NCI-H1105 (cell line): ENCODE measurements around the gene CYB5D1.

Experiments
- DNase-seq: peaks from one replicate; lab custom pipeline; 2025; lab: John Stamatoyannopoulos, UW

CYB5D1 gene

GRCh38 chr17:7885367-7886226, 27.8 kb downstream of the CYB5D1 start:
- DNase-seq = peak; percentile 49

DNA sequence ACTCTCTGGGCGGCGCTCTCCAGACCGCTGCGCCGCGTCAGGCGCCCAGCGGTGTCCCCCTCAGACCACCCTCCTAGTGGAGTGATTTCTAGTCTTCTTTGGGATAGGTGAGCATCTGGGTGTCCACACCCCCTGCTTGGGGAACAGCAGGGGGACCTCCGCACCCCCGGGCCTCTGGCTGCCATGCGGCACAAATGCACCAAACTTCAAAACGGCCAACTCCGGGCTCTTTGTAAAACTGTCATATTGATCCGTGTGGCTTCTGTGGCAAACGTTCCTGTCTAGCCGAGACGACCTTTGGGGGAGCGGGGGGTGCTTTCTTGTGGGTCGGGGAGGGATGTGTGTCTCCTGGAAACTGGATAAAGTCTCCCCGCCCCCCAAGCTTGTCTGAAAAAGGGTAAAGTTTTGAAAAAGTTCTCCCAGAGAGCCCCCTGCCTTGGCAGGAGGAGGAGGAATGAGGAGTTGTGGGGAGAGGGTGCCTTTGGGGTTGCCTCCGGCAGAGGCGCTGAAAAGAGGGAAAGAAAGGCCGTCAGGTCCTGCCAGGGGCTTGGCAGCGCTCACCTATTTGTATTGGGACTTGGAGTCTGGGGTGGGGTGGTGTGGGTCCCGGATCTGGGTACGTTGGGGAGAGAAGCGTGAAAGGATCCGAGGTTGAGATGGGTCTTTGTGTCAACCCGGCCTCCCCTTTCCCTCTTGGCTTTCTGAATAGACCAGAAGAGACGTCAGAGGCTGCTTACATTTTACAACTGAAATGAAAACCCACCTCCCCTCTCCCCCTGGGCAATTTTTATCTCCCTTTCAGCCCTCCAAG, 28.6 kb downstream of the CYB5D1 start:
- peak; percentile 48 for DNase-seq

GRCh38 chr17:7887038-7887481, 29.3 kb downstream of the CYB5D1 start:
- no peak for DNase-seq

DNA sequence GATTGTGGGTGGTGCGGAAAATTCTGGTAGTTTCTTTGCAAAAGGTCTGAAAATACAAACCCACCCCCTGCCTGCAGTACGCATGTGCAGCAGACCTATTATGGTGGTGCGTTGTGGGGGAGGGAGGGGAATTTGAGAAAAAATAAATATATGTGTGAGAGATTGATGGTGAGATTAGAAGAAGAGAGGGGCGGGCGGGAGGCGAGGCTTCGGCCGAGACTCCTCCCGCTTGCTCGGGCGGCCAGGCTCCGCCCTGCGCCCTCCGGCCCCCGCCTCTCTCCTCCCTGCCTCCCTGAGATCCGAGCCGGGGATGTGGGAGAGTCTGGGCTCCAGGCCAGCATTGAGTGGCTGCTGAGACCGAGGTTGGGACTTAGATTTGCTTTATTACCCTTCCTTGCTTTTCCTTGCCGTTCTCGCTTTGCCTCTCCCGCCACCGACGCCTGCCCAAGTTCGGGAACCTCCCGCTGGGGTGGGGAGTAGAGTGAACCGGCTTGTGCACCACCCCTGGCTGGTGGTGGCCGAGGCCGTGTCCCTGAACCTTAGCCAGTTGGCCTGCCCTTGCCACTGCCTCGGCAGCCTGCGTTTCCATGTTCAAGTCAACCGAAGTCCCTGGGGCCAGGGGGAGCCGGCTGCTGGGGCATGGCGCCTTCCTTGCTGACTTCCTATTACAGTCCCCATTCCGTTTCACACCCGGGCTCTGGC, 29.8 kb downstream of the CYB5D1 start:
- peak; percentile 98 for DNase-seq

DNA sequence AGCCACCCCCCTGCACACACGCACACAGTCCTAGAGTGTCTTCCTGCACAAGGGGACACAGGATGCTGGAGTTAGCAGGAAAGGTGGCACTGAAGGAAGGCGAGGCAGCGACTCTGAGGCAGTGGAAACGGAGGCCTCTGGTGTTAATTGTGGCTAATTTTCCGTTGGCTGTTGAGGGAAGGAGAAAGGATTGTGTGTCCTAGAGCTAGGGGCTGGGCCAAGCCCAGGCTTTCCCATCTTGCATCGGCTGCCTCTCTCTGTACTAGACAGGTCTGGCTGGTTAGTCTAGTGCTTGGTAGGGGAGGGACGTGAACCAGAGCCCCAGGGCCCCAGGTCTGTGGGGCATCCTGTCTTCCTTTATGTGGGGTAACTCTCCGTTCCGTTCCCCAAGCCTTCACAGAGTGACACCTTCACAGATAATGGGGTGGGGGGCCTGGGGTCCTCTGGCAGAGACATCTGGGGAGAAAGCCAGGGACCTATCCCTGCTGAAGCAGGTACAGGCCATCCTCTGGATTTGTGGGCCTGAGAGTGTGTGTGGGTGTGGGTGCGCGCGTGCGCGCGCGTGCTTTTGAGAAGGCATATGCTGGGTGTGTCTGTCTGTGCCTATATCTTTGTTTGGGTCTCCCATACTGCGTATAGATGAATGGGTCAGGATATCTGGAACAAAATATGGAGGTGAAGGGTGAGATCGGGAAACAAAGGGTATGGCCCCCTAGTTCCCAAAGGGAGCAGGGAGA, 30.5 kb downstream of the CYB5D1 start, which contains the start of gene CHD3:
Gene CHD3, plus strand, starts transcription at position 606 of the 737 bp plus-strand sequence. CDS start 212 bp downstream, outside the sequence.
- peak; percentile 49 for DNase-seq

GRCh38 chr17:7889166-7889955, 31.6 kb downstream of the CYB5D1 start:
- DNase-seq = peak; percentile 99

DNA sequence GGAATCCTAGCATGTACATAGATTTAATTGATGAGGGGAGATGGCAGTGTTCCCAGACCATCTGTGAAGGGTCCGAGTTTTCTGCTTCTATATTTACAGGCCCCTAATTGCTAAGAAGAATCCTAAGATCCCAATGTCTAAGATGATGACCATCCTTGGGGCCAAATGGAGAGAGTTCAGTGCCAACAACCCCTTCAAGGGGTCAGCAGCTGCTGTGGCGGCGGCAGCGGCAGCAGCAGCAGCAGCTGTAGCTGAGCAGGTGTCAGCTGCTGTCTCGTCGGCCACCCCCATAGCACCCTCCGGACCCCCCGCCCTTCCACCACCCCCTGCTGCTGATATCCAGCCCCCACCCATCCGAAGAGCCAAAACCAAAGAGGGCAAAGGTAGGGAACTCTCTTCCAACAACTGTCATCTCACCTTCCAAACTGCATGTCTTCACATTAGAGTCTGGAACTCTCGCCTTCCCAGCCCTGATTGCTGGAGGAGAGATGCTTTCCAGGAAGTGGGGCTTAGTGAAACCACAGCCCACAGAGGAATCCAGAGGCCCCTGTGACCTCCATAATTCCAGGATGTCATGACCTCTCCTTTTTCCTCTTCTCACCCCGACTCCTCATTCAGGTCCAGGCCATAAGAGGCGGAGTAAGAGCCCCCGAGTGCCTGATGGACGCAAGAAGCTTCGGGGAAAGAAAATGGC, 35.5 kb downstream of the CYB5D1 start:
- DNase-seq = peak; percentile 54

DNA sequence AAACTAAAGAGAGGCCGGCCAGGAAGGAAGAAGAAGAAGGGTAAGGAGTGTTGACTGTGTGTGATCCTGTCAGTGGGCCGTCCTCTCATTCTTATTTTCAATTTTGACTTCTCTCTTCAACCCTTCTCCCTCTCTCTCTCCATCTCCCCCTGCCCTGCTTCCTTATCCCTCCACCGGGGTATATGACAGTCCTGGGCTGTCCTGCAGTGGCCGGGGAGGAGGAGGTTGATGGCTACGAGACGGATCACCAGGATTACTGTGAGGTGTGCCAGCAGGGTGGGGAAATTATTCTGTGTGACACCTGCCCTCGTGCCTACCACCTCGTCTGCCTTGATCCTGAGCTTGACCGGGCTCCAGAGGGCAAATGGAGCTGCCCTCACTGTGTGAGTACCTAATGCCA, 36.4 kb downstream of the CYB5D1 start:
- no peak for DNase-seq

GRCh38 chr17:7894866-7895265, 37.1 kb downstream of the CYB5D1 start:
- no peak for DNase-seq

DNA sequence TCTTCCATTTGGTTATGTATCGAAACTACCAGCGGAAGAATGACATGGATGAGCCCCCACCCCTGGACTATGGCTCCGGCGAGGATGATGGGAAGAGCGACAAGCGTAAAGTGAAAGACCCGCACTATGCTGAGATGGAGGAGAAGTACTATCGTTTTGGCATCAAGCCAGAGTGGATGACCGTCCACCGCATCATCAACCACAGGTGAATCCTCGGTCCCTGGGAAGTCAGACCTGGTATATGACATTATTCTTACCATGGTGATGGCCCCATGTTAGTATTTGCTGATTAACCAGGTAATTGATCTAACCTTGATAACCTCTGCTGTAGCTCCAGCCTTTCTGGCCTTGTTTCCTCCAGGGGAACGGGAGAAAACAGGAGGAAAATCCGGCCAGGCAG, 39.3 kb downstream of the CYB5D1 start:
- DNase-seq = no peak

DNA sequence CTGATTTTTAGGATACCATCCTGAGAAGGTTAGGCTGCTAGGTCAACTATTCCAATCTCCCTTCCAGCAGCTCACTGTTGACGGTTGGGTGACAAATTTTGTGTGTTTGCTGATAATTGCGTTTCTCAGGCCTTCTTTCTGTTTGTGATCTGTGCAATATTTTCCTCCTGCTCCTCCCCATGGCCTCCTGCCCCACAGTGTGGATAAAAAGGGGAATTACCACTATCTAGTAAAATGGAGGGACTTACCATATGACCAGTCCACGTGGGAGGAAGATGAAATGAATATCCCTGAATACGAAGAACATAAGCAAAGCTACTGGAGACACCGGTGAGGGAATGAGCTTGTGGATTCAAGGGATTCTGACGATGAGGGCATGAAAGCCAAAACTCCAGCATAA, 40.0 kb downstream of the CYB5D1 start:
- DNase-seq = no peak

- DNase-seq = no peak
These were observed 45.6 kb downstream of the CYB5D1 start for GRCh38 chr17:7903154-7904103.

DNA sequence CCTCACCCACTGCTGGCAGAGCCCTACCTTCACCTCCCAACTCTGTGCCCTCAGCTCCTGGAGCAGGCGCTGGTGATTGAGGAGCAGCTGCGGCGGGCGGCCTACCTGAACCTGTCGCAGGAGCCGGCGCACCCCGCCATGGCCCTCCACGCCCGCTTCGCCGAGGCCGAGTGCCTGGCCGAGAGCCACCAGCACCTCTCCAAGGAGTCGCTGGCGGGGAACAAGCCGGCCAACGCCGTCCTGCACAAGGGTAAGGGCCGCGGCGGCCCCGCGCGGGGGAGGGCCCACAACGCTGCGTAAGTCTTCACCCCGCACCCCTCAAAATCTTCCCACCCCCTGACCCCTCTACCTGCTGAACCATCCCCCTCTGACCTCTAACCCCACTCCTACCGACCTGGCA, 51.3 kb downstream of the CYB5D1 start:
- no peak for DNase-seq

GRCh38 chr17:7910281-7910680, 52.5 kb downstream of the CYB5D1 start:
- no peak for DNase-seq

DNA sequence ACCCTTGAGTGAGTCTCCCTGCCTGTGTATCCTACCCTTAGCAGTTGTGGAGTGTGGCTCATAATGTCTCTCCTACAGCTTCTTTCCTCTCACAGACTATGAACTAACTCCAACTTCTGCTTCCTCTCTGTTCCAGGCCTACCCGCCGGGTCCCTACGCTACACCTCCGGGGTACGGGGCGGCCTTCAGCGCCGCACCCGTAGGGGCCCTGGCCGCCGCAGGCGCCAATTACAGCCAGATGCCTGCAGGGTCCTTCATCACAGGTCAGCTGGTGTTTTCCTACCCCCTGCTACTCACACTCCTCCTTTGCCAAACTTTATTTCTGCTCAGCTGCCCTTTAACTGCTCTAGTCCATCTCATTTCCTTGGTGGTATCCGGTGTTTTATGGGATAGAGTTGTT, 52.9 kb downstream of the CYB5D1 start:
- DNase-seq = no peak

DNA sequence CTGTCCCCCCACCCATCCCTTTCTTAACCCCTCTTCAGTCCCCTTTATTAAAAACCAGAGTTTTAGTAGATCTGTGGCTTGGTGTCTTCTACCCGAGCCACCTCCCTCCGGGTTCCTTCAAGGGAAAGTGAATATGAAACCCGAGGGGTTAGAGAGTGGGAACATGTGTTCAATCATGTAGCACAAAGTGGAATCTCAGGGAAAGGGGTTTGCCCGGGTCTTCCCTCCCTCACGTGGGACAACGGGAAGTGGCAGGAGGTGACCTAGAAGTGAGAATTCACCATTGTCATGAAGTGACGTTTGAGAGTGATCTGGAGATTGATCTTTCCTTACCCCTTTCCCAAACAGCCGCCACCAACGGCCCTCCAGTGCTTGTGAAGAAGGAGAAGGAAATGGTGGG, 53.3 kb downstream of the CYB5D1 start:
- no peak for DNase-seq
